D341Med (cell line): ENCODE measurements around the gene NHERF2.

Experiments used
- DNase-seq: peaks from one replicate; pipeline ENCODE4 v3.0.0; 2012; ENCODE audit warnings: low spot score

The NHERF2 gene

GRCh38 chr16:2061526-2061925, 34.8 kb downstream of the NHERF2 start:
- DNase-seq = no peak

GRCh38 chr16:2062801-2063200, 36.1 kb downstream of the NHERF2 start:
- DNase-seq = no peak

GRCh38 chr16:2063861-2064260, 37.2 kb downstream of the NHERF2 start:
- DNase-seq = no peak

GRCh38 chr16:2064368-2064945, 37.8 kb downstream of the NHERF2 start:
- DNase-seq = no peak

GRCh38 chr16:2066139-2066538, 39.4 kb downstream of the NHERF2 start:
- no peak for DNase-seq

- DNase-seq = no peak
Observed at GRCh38 chr16:2070576-2071453, 44.1 kb downstream of the NHERF2 start.

- DNase-seq = no peak
Observed at GRCh38 chr16:2071454-2072202, 44.9 kb downstream of the NHERF2 start.

GRCh38 chr16:2072926-2073325, 46.2 kb downstream of the NHERF2 start:
- DNase-seq = no peak

- no peak for DNase-seq
Observed at GRCh38 chr16:2074071-2074470, 47.4 kb downstream of the NHERF2 start.

GRCh38 chr16:2075631-2076030, 48.9 kb downstream of the NHERF2 start:
- no peak for DNase-seq

GRCh38 chr16:2076072-2076865, 49.6 kb downstream of the NHERF2 start:
- DNase-seq = no peak

GRCh38 chr16:2077016-2077415, 50.3 kb downstream of the NHERF2 start:
- no peak for DNase-seq

- DNase-seq = no peak
Observed at GRCh38 chr16:2077696-2078095, 51.0 kb downstream of the NHERF2 start.

- no peak for DNase-seq
Observed at GRCh38 chr16:2078096-2078495, 51.4 kb downstream of the NHERF2 start.

- no peak for DNase-seq
Observed at GRCh38 chr16:2078691-2079090, 52.0 kb downstream of the NHERF2 start.

- DNase-seq = no peak
Observed at GRCh38 chr16:2079311-2079800, 52.7 kb downstream of the NHERF2 start.

GRCh38 chr16:2079991-2080390, 53.3 kb downstream of the NHERF2 start:
- no peak for DNase-seq

- no peak for DNase-seq
Observed at GRCh38 chr16:2081201-2082084, 54.7 kb downstream of the NHERF2 start.

- no peak for DNase-seq
Observed at GRCh38 chr16:2082171-2082982, 55.7 kb downstream of the NHERF2 start.

GRCh38 chr16:2082983-2083364, 56.3 kb downstream of the NHERF2 start:
- no peak for DNase-seq
